Measurements from ENCODE around the gene GP1BB.

The GP1BB gene

GRCh38 chr22:19742160-19743066 is 19.1 kb downstream of the GP1BB start:
- no peak for DNase-seq

- no peak for DNase-seq
Measured at GRCh38 chr22:19743081-19743480, 19.7 kb downstream of the GP1BB start.

GRCh38 chr22:19743651-19744050 is 20.3 kb downstream of the GP1BB start:
- DNase-seq = no peak

- DNase-seq = no peak
Measured at GRCh38 chr22:19744350-19745006, 21.1 kb downstream of the GP1BB start.

- DNase-seq = no peak
Measured at GRCh38 chr22:19745155-19746101, 22.1 kb downstream of the GP1BB start.

- no peak for DNase-seq
Measured at GRCh38 chr22:19746726-19747125, 23.4 kb downstream of the GP1BB start.

- no peak for DNase-seq
Measured at GRCh38 chr22:19747551-19747950, 24.2 kb downstream of the GP1BB start.

GRCh38 chr22:19748139-19748538 is 24.8 kb downstream of the GP1BB start:
- DNase-seq = no peak

GRCh38 chr22:19748991-19749664 is 25.8 kb downstream of the GP1BB start:
- DNase-seq = no peak

- DNase-seq = no peak
Measured at GRCh38 chr22:19749876-19750275, 26.5 kb downstream of the GP1BB start.

GRCh38 chr22:19750507-19751490 is 27.5 kb downstream of the GP1BB start:
- peak; percentile 45 for DNase-seq

GRCh38 chr22:19751497-19752245 is 28.3 kb downstream of the GP1BB start:
- no peak for DNase-seq

- DNase-seq = no peak
Measured at GRCh38 chr22:19753090-19753842, 29.9 kb downstream of the GP1BB start.

- DNase-seq = no peak
Measured at GRCh38 chr22:19753996-19754700, 30.8 kb downstream of the GP1BB start.

GRCh38 chr22:19754701-19755144 is 31.4 kb downstream of the GP1BB start:
- DNase-seq = peak; percentile 22

- DNase-seq = peak; percentile 49
Measured at GRCh38 chr22:19755145-19755710, 31.9 kb downstream of the GP1BB start.

GRCh38 chr22:19755722-19756287 is 32.5 kb downstream of the GP1BB start:
- DNase-seq = peak; percentile 53
